Measurements from ENCODE around the gene ATP6V0B. TPM values are rescaled to one million over a fixed set of nuclear protein-coding genes. Genes with fewer than 3 reads are reported as not detected.

Gene ATP6V0B
- total and polyA plus RNA-seq, 9 of the 15 experiments (the other 6 are each of a cell fraction or from before 2014, with no cell fraction given), result 137 to 328 (median 220) TPM

DNA sequence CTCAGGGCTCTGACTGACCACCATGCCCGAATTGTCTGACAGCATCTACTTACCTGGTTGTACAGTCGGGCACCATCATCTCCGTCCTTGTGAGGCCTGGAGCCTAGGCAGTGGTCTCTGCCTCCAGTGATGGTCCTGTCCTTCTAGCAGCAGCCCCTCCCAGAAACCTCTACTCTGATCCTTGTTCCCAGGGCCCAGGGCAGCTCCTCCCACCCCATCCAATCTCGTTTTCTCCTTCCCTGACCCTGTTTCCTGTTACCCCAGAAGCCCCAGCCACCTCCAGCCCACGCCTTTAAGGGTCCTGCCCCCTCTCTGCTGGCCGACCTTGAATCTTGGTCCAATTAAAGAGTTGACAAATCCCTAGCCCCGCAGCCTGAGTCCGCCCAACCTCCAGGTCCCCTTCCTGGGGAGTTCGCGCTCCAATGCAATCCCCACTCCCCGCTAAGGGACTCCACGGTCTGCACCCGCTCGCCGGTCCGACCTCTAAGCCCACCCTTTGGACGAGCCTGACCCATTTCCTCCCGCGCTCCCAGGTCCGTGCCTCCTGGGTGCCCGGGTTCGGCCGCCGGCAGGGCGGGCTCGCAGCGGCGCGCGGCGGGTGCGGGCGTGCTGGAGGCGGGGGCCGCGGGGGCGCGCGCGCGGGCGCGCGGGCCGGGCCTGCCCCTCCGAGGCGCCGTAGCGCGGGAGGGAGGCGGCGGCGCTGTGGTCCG, 3.9 kb downstream of the ATP6V0B start, which contains the start of gene B4GALT2 (continued):
- TF ChIP-seq, protein P1, sequence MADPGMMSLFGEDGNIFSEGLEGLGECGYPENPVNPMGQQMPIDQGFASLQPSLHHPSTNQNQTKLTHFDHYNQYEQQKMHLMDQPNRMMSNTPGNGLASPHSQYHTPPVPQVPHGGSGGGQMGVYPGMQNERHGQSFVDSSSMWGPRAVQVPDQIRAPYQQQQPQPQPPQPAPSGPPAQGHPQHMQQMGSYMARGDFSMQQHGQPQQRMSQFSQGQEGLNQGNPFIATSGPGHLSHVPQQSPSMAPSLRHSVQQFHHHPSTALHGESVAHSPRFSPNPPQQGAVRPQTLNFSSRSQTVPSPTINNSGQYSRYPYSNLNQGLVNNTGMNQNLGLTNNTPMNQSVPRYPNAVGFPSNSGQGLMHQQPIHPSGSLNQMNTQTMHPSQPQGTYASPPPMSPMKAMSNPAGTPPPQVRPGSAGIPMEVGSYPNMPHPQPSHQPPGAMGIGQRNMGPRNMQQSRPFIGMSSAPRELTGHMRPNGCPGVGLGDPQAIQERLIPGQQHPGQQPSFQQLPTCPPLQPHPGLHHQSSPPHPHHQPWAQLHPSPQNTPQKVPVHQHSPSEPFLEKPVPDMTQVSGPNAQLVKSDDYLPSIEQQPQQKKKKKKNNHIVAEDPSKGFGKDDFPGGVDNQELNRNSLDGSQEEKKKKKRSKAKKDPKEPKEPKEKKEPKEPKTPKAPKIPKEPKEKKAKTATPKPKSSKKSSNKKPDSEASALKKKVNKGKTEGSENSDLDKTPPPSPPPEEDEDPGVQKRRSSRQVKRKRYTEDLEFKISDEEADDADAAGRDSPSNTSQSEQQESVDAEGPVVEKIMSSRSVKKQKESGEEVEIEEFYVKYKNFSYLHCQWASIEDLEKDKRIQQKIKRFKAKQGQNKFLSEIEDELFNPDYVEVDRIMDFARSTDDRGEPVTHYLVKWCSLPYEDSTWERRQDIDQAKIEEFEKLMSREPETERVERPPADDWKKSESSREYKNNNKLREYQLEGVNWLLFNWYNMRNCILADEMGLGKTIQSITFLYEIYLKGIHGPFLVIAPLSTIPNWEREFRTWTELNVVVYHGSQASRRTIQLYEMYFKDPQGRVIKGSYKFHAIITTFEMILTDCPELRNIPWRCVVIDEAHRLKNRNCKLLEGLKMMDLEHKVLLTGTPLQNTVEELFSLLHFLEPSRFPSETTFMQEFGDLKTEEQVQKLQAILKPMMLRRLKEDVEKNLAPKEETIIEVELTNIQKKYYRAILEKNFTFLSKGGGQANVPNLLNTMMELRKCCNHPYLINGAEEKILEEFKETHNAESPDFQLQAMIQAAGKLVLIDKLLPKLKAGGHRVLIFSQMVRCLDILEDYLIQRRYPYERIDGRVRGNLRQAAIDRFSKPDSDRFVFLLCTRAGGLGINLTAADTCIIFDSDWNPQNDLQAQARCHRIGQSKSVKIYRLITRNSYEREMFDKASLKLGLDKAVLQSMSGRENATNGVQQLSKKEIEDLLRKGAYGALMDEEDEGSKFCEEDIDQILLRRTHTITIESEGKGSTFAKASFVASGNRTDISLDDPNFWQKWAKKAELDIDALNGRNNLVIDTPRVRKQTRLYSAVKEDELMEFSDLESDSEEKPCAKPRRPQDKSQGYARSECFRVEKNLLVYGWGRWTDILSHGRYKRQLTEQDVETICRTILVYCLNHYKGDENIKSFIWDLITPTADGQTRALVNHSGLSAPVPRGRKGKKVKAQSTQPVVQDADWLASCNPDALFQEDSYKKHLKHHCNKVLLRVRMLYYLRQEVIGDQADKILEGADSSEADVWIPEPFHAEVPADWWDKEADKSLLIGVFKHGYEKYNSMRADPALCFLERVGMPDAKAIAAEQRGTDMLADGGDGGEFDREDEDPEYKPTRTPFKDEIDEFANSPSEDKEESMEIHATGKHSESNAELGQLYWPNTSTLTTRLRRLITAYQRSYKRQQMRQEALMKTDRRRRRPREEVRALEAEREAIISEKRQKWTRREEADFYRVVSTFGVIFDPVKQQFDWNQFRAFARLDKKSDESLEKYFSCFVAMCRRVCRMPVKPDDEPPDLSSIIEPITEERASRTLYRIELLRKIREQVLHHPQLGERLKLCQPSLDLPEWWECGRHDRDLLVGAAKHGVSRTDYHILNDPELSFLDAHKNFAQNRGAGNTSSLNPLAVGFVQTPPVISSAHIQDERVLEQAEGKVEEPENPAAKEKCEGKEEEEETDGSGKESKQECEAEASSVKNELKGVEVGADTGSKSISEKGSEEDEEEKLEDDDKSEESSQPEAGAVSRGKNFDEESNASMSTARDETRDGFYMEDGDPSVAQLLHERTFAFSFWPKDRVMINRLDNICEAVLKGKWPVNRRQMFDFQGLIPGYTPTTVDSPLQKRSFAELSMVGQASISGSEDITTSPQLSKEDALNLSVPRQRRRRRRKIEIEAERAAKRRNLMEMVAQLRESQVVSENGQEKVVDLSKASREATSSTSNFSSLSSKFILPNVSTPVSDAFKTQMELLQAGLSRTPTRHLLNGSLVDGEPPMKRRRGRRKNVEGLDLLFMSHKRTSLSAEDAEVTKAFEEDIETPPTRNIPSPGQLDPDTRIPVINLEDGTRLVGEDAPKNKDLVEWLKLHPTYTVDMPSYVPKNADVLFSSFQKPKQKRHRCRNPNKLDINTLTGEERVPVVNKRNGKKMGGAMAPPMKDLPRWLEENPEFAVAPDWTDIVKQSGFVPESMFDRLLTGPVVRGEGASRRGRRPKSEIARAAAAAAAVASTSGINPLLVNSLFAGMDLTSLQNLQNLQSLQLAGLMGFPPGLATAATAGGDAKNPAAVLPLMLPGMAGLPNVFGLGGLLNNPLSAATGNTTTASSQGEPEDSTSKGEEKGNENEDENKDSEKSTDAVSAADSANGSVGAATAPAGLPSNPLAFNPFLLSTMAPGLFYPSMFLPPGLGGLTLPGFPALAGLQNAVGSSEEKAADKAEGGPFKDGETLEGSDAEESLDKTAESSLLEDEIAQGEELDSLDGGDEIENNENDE (IDR thresholded peaks at IDR 0.05; ENCODE audit: low read depth, low read length), result no peak
- TF ChIP-seq, protein P2, sequence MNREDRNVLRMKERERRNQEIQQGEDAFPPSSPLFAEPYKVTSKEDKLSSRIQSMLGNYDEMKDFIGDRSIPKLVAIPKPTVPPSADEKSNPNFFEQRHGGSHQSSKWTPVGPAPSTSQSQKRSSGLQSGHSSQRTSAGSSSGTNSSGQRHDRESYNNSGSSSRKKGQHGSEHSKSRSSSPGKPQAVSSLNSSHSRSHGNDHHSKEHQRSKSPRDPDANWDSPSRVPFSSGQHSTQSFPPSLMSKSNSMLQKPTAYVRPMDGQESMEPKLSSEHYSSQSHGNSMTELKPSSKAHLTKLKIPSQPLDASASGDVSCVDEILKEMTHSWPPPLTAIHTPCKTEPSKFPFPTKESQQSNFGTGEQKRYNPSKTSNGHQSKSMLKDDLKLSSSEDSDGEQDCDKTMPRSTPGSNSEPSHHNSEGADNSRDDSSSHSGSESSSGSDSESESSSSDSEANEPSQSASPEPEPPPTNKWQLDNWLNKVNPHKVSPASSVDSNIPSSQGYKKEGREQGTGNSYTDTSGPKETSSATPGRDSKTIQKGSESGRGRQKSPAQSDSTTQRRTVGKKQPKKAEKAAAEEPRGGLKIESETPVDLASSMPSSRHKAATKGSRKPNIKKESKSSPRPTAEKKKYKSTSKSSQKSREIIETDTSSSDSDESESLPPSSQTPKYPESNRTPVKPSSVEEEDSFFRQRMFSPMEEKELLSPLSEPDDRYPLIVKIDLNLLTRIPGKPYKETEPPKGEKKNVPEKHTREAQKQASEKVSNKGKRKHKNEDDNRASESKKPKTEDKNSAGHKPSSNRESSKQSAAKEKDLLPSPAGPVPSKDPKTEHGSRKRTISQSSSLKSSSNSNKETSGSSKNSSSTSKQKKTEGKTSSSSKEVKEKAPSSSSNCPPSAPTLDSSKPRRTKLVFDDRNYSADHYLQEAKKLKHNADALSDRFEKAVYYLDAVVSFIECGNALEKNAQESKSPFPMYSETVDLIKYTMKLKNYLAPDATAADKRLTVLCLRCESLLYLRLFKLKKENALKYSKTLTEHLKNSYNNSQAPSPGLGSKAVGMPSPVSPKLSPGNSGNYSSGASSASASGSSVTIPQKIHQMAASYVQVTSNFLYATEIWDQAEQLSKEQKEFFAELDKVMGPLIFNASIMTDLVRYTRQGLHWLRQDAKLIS (CRISPR knock-in tag; IDR thresholded peaks at IDR 0.05), result no peak
- TF ChIP-seq GTF2A2 (tag; IDR thresholded peaks at IDR 0.05), result no peak
- TF ChIP-seq CAMTA2 (CRISPR knock-in tag; conservative IDR thresholded peaks at IDR 0.05), result no peak
- no peak for TF ChIP-seq THRAP3 (IDR thresholded peaks at IDR 0.05; ENCODE audit: borderline replicate concordance)
- TF ChIP-seq, protein P3, sequence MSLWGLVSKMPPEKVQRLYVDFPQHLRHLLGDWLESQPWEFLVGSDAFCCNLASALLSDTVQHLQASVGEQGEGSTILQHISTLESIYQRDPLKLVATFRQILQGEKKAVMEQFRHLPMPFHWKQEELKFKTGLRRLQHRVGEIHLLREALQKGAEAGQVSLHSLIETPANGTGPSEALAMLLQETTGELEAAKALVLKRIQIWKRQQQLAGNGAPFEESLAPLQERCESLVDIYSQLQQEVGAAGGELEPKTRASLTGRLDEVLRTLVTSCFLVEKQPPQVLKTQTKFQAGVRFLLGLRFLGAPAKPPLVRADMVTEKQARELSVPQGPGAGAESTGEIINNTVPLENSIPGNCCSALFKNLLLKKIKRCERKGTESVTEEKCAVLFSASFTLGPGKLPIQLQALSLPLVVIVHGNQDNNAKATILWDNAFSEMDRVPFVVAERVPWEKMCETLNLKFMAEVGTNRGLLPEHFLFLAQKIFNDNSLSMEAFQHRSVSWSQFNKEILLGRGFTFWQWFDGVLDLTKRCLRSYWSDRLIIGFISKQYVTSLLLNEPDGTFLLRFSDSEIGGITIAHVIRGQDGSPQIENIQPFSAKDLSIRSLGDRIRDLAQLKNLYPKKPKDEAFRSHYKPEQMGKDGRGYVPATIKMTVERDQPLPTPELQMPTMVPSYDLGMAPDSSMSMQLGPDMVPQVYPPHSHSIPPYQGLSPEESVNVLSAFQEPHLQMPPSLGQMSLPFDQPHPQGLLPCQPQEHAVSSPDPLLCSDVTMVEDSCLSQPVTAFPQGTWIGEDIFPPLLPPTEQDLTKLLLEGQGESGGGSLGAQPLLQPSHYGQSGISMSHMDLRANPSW (CRISPR knock-in tag; IDR thresholded peaks at IDR 0.05), result no peak
- peak; percentile 54 for TF ChIP-seq POLR2B (IDR thresholded peaks at IDR 0.05; ENCODE audit: low read depth, partially characterized antibody)

Data from K562 (cell line).